SK-N-SH treated with all-trans-retinoic acid at 6 μM for 48 hours (cell line): Measurements from ENCODE around the gene SLC7A7.
"Not testable (repeated sequence)": the region's sequence is repeated elsewhere in the genome, so short reads cannot be mapped to it uniquely, and the experiment has no call there.

Experiments used
- ATAC-seq: fragments of 200-7000 bp; cut with Tn5 transposase; 3 replicates; pipeline ENCODE4 v1.9.1; 2020; ENCODE audit warnings: mild to moderate bottlenecking, moderate library complexity
- ARNTL ChIP-seq: fragments of 450-650 bp; formaldehyde crosslinking; IDR thresholded peaks from 2 replicates; pipeline ENCODE4 v1.5.0; 2020; ENCODE audit warnings: low read depth, mild to moderate bottlenecking, moderate library complexity, borderline replicate concordance
- BACH2 ChIP-seq: fragments of 250-450 bp; sonication (Bioruptor Pico); IDR thresholded peaks from 2 replicates; pipeline ENCODE4 v1.9.0; 2021; ENCODE audit warnings: mild to moderate bottlenecking, borderline replicate concordance
- CSDC2 ChIP-seq: fragments of 250-450 bp; sonication (Bioruptor Pico); IDR thresholded peaks from 2 replicates; pipeline ENCODE4 v1.5.0; 2020; ENCODE audit warnings: mild to moderate bottlenecking, moderate library complexity
- GLIS3 ChIP-seq: fragments of 250-450 bp; sonication (Bioruptor Pico); IDR thresholded peaks from 2 replicates; pipeline ENCODE4 v1.5.0; 2020; ENCODE audit warnings: mild to moderate bottlenecking, moderate library complexity
- OSR1 ChIP-seq: fragments of 250-450 bp; sonication (Bioruptor Pico); IDR thresholded peaks from 2 replicates; pipeline ENCODE4 v1.8.0; 2022; ENCODE audit warnings: moderate library complexity, mild to moderate bottlenecking, inconsistent platforms
- RARB ChIP-seq: fragments of 250-450 bp; sonication (Bioruptor Pico); IDR thresholded peaks from 2 replicates; pipeline ENCODE4 v1.8.0; 2021; ENCODE audit warnings: mild to moderate bottlenecking, moderate library complexity
- TOX ChIP-seq: fragments of 250-450 bp; sonication (Bioruptor Pico); IDR thresholded peaks from 2 replicates; pipeline ENCODE4 v1.8.0; 2021; ENCODE audit warnings: mild to moderate bottlenecking, moderate library complexity, borderline replicate concordance
- ZC3H10 ChIP-seq: fragments of 250-450 bp; sonication (Bioruptor Pico); IDR thresholded peaks from 2 replicates; pipeline ENCODE4 v1.5.1; 2021; ENCODE audit warnings: mild to moderate bottlenecking, moderate library complexity
- ZFP3 ChIP-seq: fragments of 250-450 bp; sonication (Bioruptor Pico); IDR thresholded peaks from 2 replicates; pipeline ENCODE4 v1.5.0; 2020; ENCODE audit warnings: mild to moderate bottlenecking, moderate library complexity
- ZFP30 ChIP-seq: fragments of 450-650 bp; formaldehyde crosslinking; IDR thresholded peaks from 2 replicates; pipeline ENCODE4 v1.5.0; 2022; ENCODE audit warnings: mild to moderate bottlenecking, moderate library complexity
- ZNF70 ChIP-seq: fragments of 450-650 bp; formaldehyde crosslinking; IDR thresholded peaks from 2 replicates; pipeline ENCODE4 v1.5.0; 2020; ENCODE audit warnings: mild to moderate bottlenecking, moderate library complexity
- TF ChIP-seq, protein P1 (sequence below): fragments of 250-450 bp; sonication (Bioruptor Pico); IDR thresholded peaks from 2 replicates; pipeline ENCODE4 v1.5.1; 2021; ENCODE audit warnings: mild to moderate bottlenecking, moderate library complexity
- TF ChIP-seq, protein P2 (sequence below): fragments of 250-450 bp; sonication (Bioruptor Pico); IDR thresholded peaks from 2 replicates; pipeline ENCODE4 v1.8.0; 2021; ENCODE audit warnings: low read depth, mild to moderate bottlenecking, moderate library complexity, borderline replicate concordance
- TF ChIP-seq, protein P3 (sequence below): fragments of 250-450 bp; sonication (Bioruptor Pico); IDR thresholded peaks from 2 replicates; pipeline ENCODE4 v1.5.0; 2020; ENCODE audit warnings: mild to moderate bottlenecking, moderate library complexity
- TF ChIP-seq, protein P4 (sequence below): fragments of 250-450 bp; sonication (Bioruptor Pico); IDR thresholded peaks from 2 replicates; pipeline ENCODE4 v1.8.0; 2020; ENCODE audit warnings: mild to moderate bottlenecking, moderate library complexity, borderline replicate concordance
- TF ChIP-seq, protein P5 (sequence below): fragments of 250-450 bp; sonication (Bioruptor Pico); IDR thresholded peaks from 2 replicates; pipeline ENCODE4 v1.5.1; 2020; ENCODE audit warnings: low read depth, mild to moderate bottlenecking, moderate library complexity

SLC7A7 gene

DNA sequence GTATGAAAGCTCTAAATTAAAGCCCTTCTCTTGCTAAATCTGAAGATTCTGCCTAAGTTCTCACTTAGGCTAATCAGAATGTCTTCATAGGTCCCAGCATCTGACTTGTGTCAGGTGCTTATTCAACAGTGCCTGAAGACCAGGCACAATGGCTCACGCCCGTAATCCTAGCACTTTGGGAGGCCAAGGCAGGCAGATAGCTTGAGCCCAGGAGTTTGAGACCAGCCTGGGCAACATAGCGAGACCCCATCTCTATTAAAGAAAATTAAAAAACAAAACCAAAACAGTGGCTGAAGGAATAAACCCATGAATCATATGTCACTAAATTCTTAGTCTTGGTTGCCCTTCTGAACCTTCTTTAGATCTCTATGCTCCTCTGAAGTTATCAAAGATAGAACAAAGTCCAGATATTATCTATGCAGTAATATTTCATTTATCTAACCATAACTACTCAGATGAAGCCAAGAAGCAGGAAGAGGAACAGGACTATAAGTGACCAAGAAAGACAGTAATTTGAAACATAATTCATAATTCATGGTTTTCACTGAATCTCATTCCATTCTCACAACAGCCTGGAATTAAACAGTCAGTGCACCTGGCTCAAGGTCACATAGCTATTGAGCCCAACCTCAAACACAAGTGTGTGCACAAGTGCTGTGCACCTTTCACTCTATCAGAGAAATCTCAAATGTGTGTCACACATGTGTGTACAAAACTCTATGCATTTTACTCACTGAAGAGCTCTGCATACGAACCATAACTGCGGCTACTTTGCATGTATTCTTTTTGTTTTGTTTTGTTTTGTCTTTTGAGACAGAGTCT is 6.6 kb downstream of the SLC7A7 start:
- TF ChIP-seq, protein P1, sequence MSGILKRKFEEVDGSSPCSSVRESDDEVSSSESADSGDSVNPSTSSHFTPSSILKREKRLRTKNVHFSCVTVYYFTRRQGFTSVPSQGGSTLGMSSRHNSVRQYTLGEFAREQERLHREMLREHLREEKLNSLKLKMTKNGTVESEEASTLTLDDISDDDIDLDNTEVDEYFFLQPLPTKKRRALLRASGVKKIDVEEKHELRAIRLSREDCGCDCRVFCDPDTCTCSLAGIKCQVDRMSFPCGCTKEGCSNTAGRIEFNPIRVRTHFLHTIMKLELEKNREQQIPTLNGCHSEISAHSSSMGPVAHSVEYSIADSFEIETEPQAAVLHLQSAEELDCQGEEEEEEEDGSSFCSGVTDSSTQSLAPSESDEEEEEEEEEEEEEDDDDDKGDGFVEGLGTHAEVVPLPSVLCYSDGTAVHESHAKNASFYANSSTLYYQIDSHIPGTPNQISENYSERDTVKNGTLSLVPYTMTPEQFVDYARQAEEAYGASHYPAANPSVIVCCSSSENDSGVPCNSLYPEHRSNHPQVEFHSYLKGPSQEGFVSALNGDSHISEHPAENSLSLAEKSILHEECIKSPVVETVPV: no peak
- no peak for TF ChIP-seq OSR1 (CRISPR knock-in tag)
- TF ChIP-seq, protein P2, sequence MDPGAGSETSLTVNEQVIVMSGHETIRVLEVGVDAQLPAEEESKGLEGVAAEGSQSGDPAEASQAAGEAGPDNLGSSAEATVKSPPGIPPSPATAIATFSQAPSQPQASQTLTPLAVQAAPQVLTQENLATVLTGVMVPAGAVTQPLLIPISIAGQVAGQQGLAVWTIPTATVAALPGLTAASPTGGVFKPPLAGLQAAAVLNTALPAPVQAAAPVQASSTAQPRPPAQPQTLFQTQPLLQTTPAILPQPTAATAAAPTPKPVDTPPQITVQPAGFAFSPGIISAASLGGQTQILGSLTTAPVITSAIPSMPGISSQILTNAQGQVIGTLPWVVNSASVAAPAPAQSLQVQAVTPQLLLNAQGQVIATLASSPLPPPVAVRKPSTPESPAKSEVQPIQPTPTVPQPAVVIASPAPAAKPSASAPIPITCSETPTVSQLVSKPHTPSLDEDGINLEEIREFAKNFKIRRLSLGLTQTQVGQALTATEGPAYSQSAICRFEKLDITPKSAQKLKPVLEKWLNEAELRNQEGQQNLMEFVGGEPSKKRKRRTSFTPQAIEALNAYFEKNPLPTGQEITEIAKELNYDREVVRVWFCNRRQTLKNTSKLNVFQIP: no peak
- TF ChIP-seq, protein P3, sequence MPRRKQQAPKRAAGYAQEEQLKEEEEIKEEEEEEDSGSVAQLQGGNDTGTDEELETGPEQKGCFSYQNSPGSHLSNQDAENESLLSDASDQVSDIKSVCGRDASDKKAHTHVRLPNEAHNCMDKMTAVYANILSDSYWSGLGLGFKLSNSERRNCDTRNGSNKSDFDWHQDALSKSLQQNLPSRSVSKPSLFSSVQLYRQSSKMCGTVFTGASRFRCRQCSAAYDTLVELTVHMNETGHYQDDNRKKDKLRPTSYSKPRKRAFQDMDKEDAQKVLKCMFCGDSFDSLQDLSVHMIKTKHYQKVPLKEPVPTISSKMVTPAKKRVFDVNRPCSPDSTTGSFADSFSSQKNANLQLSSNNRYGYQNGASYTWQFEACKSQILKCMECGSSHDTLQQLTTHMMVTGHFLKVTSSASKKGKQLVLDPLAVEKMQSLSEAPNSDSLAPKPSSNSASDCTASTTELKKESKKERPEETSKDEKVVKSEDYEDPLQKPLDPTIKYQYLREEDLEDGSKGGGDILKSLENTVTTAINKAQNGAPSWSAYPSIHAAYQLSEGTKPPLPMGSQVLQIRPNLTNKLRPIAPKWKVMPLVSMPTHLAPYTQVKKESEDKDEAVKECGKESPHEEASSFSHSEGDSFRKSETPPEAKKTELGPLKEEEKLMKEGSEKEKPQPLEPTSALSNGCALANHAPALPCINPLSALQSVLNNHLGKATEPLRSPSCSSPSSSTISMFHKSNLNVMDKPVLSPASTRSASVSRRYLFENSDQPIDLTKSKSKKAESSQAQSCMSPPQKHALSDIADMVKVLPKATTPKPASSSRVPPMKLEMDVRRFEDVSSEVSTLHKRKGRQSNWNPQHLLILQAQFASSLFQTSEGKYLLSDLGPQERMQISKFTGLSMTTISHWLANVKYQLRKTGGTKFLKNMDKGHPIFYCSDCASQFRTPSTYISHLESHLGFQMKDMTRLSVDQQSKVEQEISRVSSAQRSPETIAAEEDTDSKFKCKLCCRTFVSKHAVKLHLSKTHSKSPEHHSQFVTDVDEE (CRISPR knock-in tag): no peak
- no peak for TF ChIP-seq GLIS3 (CRISPR knock-in tag)
- ATAC-seq: no peak

DNA sequence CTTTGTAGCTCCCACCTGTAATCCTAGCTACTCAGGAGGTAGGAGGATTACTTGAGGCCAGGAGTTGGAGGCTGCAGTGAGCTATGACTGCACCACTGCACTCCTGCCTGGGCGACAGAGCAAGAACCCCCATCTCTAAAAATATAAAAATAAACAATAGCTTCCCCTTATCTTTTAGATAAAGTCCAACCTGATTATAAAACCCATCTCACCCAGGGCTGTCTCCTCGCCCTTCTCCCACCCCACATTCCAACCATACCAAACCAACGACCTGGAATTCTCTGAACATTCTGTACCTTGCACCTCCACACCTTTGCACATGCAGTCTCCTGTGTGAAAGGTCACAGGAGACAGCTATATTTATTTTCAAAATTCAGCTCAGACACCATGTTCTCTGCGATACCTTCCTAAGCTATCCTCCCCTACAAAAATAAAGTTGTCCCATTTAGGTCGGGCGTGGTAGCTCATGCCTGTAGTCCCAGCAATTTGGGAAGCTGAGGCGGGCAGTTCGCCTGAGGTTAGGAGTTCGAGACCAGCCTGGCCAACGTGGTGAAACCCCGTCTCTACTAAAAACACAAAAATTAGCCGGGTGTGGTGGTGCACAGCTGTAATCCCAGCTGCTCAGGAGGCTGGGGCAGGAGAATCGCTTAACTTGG is 7.7 kb downstream of the SLC7A7 start:
- ATAC-seq: no peak
- TF ChIP-seq, protein P2: no peak
- TF ChIP-seq BACH2 (CRISPR knock-in tag) (no peak), ZC3H10 (CRISPR knock-in tag) (no peak), TOX (no peak), GLIS3 (CRISPR knock-in tag) (no peak), OSR1 (CRISPR knock-in tag) (no peak), CSDC2 (CRISPR knock-in tag) (no peak), ZNF70 (CRISPR knock-in tag) (no peak), ZFP30 (no peak), RARB (CRISPR knock-in tag) (no peak), ARNTL (CRISPR knock-in tag) (no peak), ZFP3 (no peak)
- TF ChIP-seq, protein P4, sequence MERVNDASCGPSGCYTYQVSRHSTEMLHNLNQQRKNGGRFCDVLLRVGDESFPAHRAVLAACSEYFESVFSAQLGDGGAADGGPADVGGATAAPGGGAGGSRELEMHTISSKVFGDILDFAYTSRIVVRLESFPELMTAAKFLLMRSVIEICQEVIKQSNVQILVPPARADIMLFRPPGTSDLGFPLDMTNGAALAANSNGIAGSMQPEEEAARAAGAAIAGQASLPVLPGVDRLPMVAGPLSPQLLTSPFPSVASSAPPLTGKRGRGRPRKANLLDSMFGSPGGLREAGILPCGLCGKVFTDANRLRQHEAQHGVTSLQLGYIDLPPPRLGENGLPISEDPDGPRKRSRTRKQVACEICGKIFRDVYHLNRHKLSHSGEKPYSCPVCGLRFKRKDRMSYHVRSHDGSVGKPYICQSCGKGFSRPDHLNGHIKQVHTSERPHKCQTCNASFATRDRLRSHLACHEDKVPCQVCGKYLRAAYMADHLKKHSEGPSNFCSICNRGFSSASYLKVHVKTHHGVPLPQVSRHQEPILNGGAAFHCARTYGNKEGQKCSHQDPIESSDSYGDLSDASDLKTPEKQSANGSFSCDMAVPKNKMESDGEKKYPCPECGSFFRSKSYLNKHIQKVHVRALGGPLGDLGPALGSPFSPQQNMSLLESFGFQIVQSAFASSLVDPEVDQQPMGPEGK (CRISPR knock-in tag): no peak
- TF ChIP-seq, protein P3 (CRISPR knock-in tag): no peak
- TF ChIP-seq, protein P1: no peak
- TF ChIP-seq, protein P5, sequence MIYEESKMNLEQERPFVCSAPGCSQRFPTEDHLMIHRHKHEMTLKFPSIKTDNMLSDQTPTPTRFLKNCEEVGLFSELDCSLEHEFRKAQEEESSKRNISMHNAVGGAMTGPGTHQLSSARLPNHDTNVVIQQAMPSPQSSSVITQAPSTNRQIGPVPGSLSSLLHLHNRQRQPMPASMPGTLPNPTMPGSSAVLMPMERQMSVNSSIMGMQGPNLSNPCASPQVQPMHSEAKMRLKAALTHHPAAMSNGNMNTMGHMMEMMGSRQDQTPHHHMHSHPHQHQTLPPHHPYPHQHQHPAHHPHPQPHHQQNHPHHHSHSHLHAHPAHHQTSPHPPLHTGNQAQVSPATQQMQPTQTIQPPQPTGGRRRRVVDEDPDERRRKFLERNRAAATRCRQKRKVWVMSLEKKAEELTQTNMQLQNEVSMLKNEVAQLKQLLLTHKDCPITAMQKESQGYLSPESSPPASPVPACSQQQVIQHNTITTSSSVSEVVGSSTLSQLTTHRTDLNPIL (CRISPR knock-in tag): no peak

DNA sequence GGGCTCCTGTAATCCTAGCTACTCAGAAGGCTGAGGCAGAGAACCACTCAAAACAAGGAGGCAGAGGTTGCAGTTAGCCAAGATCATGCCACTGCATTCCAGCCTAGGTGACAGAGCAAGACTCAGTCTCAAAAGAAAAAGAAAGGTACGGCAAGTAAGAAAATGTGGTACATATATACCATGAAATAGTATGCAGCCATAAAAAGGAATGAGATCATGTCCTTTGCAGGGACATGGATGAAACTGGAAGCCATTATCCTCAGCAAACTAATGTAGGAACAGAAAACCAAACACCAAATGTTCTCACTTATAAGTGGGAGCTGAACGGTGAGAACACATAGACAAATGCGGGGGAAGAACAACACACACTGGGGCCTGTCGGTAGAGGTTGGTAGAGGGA is 10.0 kb downstream of the SLC7A7 start:
- ATAC-seq: not testable (repeated sequence)
